Fibroblast of the conjunctiva (primary cell): ENCODE data around the gene PTPRD.

Source experiments
- DNase-seq: peaks from one replicate; pipeline ENCODE4 v3.0.0-alpha.2; 2010; ENCODE audit warnings: low read depth

Gene PTPRD

DNA sequence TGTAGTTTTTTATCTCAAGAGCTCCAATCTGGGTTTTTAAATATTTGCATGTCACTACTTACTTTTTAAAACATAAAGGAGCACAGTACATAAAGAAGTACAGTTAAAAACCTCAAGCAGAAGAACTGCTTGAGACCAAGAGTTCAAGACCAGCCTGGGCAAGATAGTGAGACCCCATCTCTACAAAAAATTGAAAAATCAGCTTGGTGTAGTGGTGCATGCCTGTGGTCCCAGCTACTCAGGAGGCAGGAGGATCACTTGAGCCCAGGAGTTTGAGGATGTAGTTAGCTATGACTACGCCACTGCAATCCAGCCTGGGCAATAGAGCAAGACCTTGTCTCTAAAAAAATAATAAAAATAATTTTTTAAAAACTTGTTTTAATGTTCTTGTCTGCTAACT lies 1840.5 kb downstream of the PTPRD start:
- DNase-seq, result no peak

GRCh38 chr9:8769153-8769552 lies 1843.6 kb downstream of the PTPRD start:
- no peak for DNase-seq

DNA sequence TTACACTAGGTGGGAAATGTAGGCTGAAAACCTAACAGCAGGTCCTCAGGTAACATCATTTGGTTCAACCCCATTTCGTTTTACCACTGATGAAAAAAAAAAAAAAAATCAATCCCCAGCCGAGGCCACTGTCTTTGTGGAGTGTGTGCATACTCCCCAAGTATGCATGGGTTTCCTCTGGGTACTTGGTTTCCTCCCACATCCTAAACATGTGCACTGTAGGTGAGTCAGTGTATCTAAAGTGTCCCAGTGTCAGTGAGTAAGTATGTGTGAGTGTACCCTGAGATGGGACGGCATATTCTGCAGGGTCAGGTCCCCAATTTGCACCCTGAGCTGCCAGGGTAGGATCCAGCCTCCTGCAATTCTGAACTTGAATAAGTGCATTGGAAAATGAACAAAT lies 1846.7 kb downstream of the PTPRD start:
- no peak for DNase-seq

- DNase-seq, result peak; percentile 39
Measured at GRCh38 chr9:8764051-8764450, 1848.8 kb downstream of the PTPRD start.

GRCh38 chr9:8762479-8763085 lies 1850.2 kb downstream of the PTPRD start:
- DNase-seq, result no peak

DNA sequence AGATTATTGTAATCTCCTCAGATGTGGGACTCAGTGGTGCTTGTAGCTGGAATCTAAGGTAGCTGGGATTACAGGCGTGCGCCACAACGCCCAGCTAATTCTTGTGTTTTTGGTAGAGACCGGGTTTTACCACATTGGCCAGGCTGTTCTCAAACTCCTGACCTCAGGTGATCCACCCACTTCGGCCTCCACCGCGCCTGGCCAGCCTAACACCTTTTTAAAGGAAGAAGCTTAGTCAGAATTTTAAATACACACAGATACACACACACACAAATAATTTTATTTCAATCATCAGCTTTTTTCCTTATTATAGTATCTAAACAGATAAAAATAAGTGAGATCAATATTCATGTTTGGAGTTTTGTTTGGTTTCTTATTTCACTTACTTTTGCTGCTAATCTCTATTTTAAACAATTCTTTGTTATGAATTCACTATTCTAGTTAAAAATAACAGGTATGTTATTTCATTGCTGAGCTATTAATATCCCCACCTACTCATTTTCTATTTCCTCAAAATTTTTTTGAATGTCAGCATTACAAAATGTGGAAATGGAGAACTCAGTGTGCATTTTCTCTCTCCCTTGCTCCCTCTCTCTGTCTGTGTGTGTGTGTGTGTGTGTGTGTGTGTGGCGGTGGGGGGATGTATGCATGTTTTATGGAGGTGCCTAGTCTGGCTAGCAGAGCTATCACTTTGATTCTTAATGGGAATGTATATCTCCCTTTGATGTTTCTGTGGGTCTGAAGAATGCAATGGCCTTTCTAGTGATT lies 1852.6 kb downstream of the PTPRD start:
- no peak for DNase-seq

GRCh38 chr9:8757881-8758280 lies 1854.9 kb downstream of the PTPRD start:
- no peak for DNase-seq

GRCh38 chr9:8754751-8755150 lies 1858.1 kb downstream of the PTPRD start:
- DNase-seq, result no peak

DNA sequence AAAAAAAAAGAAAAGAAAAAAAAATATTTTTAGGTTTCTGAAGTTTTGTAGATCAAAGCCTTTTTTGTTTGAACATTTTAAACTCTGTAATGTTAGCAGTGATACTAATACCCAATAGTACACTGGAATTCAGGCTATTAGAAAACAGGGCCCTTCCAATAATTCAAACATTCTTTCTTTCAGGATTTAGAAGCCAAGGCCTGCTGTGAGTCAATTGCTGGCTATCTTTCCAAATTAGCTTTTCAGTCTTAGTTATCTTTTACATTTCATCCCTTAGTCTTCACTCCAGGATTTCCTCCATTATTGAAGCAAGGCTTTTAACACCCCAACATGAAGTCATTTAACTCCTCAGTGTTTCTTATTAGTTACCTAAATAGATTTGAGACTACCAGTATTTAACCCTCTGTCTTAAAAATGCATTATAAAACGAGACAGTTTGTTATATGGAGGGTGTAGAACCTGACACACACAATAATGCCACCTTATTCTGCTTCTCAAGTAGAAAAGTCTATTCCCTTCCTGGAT lies 1861.3 kb downstream of the PTPRD start:
- DNase-seq, result no peak

DNA sequence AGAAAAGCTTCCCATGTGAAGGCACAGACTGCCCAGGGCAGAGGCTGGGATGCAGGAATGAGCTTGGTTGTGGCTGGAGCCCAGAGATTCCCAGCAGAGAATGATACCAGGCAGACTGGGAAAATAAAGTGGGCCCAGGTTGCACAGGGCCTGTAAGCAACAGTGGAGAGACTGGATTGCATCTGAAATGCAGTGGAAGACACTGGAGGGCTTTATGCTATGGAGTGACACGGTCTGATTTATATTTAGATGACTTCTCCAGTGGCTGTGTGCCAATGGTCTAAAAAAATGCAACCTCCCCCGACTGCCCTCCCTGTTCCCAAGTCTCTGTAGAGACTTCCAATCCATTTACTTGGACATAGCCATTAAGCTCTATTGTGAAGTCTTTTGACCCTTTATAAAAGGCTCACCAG lies 1862.2 kb downstream of the PTPRD start:
- no peak for DNase-seq

DNA sequence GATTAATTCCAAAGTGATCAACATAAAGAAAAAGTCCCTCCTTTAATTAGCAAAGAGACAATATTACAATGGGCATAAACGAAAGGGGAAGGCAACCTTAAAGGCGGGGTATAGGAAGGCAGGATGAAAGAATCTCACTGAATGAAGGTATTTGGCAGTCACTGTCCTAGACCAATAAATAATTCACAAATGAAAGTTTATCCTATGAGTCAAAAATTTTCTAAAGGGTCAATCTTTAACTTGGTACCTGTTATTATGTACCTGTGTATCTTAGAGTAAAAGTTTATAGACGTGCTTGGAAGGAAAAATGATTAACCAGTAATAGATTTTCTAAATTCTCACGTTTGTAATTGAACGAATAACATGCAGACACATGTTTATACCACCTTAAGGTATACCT lies 1867.5 kb downstream of the PTPRD start:
- DNase-seq, result no peak

DNA sequence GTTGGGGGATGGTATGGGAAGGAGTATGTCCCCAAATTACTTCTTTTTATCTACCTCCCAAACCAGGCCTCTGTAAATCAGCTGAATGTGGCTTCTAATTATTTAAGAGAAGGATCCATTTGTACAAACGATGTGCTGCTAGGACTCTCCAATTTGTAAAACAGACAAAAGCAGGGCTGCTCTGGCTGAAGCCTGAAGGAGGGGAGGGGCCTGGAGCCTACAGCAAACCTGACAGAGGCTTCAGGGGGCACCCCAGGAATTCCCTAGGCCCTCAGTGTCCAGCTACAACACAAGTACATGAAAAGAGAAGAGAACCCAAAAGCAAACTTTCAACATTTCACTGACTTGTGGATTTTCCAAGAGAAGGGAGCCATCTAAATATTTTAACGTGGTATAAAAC lies 1873.9 kb downstream of the PTPRD start:
- DNase-seq, result no peak

DNA sequence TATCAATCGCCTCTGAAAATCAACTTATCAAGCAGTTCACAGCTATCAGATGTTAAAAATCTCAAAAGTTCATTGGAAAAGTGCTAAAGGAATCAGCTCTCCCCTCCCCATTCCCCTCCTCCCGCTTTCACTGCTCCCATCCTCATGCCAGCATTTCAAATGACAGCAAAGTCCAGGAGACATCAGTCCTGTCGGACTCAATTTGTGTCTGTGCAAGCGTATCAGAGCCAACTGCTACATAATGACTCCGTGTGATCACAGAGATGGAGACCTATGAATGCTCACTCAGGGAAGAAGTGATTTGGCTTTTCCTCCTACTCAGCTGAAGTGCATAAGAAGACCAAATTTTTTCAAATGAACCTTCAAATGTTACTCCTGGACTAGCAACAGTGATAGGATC lies 1876.0 kb downstream of the PTPRD start:
- no peak for DNase-seq

- no peak for DNase-seq
Measured at GRCh38 chr9:8734760-8735159, 1878.0 kb downstream of the PTPRD start.

- no peak for DNase-seq
Measured at GRCh38 chr9:8733131-8733954, 1879.5 kb downstream of the PTPRD start.

- DNase-seq, result no peak
Measured at GRCh38 chr9:8732367-8733075, 1880.3 kb downstream of the PTPRD start.

DNA sequence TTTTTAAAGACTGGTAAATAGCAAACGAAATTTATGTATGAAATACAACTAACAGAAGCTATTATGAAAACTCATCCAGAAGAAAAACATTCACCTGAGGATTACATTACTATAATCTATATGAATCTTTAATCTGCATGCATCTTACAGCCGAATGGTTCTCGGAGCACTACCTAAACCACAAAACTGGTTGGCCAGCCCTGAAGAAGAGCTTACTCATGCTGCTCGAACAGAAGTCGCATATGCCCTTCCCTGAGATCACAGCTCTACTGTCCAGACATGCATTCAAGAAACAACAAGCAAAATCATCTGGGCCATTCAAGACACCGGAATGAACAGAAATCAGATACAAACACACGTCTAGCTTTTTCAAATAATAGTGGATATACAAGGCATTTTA lies 1882.2 kb downstream of the PTPRD start:
- DNase-seq, result no peak

- no peak for DNase-seq
Measured at GRCh38 chr9:8728910-8729309, 1883.9 kb downstream of the PTPRD start.

DNA sequence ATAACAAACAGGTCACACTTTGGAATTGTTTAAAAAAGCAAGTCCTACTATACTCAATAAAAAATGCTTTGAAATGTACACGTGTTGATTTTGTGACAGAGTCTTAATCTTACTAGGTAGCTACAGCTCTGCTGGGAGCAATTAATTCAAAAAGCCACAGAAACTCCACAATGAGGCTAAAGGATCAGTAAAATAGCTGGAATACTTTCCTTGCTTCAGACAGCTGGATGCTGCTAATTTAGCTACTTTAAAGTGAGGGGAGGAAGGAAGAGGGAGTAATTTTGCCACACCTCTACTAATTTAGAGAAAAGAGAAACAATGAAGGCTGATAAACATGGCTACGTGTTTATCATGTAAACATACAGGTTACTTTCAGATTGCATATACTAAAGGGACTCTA lies 1885.6 kb downstream of the PTPRD start:
- no peak for DNase-seq

GRCh38 chr9:8726692-8727091 lies 1886.1 kb downstream of the PTPRD start:
- no peak for DNase-seq

- DNase-seq, result no peak
Measured at GRCh38 chr9:8725635-8726034, 1887.2 kb downstream of the PTPRD start.
